DND-41 (cell line): Measurements from ENCODE around the gene ZMIZ1.

ENCODE experiments used
- ATAC-seq: fragments of 200-7000 bp; cut with Tn5 transposase; 3 replicates; pipeline ENCODE4 v1.9.1; 2021; ENCODE audit warnings: low read depth; ENCODE audit not compliant: insufficient read depth
- DNase-seq: peaks from one replicate; pipeline ENCODE4 v3.0.0-alpha.2; 2020
- H2AFZ ChIP-seq: 2 replicates; pipeline ENCODE4 v1.6.0; 2012; ENCODE audit warnings: low read depth, low read length
- H3K27ac ChIP-seq: 2 replicates; pipeline ENCODE4 v1.5.1; 2012; ENCODE audit warnings: low read length, inconsistent platforms
- H3K27me3 ChIP-seq: fragments of 200-600 bp; sonication (generic); 2 replicates; pipeline ENCODE4 v1.6.0; 2012; ENCODE audit warnings: low read length, mild to moderate bottlenecking, inconsistent platforms; ENCODE audit not compliant: insufficient read depth, poor library complexity
- H3K36me3 ChIP-seq: 2 replicates; pipeline ENCODE4 v1.5.1; 2012; ENCODE audit warnings: low read length, inconsistent platforms; ENCODE audit not compliant: insufficient read depth
- H3K4me1 ChIP-seq: 2 replicates; pipeline ENCODE4 v1.5.1; 2012; ENCODE audit warnings: mild to moderate bottlenecking, low read length; ENCODE audit not compliant: insufficient read depth
- H3K4me2 ChIP-seq: 2 replicates; pipeline ENCODE4 v1.6.0; 2012; ENCODE audit warnings: mild to moderate bottlenecking, moderate library complexity, low read length, inconsistent platforms; ENCODE audit not compliant: insufficient read depth
- H3K4me3 ChIP-seq, 2 experiments: fragments of 200-600 bp in 1 of 2; shearing (Covaris generic) in 1 of 2; 2 replicates each; pipeline ENCODE4 v1.5.1; 2012 to 2016; ENCODE audit warnings: inconsistent platforms in 2 of 2, low read length in 2 of 2, mild to moderate bottlenecking in 2 of 2, low read depth in 1 of 2, moderate library complexity in 1 of 2
- H3K79me2 ChIP-seq: 2 replicates; pipeline ENCODE4 v1.6.0; 2012; ENCODE audit warnings: low read length, inconsistent platforms; ENCODE audit not compliant: insufficient read depth
- H3K9ac ChIP-seq: 2 replicates; pipeline ENCODE4 v1.6.0; 2012; ENCODE audit warnings: low read depth, mild to moderate bottlenecking, inconsistent platforms, low read length, moderate library complexity
- H3K9me3 ChIP-seq: 2 replicates; pipeline ENCODE4 v1.5.1; 2012; ENCODE audit warnings: low read length, moderate library complexity, mild to moderate bottlenecking, inconsistent platforms; ENCODE audit not compliant: insufficient read depth, severe bottlenecking
- H4K20me1 ChIP-seq: 2 replicates; pipeline ENCODE4 v1.6.0; 2012; ENCODE audit warnings: low read length; ENCODE audit not compliant: insufficient read depth
- EZH2 ChIP-seq: IDR thresholded peaks from 3 replicates; pipeline ENCODE4 v1.6.1; 2012; ENCODE audit warnings: borderline replicate concordance, low read depth, mild to moderate bottlenecking, moderate library complexity, low read length, inconsistent platforms; ENCODE audit not compliant: severe bottlenecking
- TF ChIP-seq, protein P1 (sequence below): IDR thresholded peaks from 2 replicates; pipeline ENCODE4 v1.5.1; 2012; ENCODE audit warnings: borderline replicate concordance, low read length, moderate library complexity, mild to moderate bottlenecking; ENCODE audit not compliant: poor library complexity, severe bottlenecking; ENCODE audit errors: extremely low read depth

Gene ZMIZ1

DNA sequence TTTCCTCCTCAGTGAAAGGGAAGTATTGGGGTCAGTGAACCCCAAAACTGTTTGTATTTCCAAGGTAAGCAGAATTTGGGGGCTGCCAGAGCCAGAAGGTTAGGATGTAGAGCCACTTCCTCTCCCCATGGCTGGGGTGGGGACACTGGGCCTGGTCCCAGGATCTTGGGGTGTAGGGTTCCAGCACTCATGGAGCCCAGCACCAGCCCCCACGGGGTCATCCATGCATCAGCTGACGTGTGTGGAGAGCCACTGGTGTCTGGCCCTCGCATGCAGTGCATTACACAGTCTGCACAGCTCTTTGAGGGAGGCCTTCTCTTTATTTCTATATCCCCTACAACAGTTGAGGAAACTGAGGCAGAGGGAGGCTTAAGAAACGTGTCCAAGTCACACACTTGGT lies 91.4 kb downstream of the ZMIZ1 start:
- H4K20me1 ChIP-seq, result peaks cover 65% of the 10 kb centered on the region
- no peak for ATAC-seq
- TF ChIP-seq EZH2, result no peak
- TF ChIP-seq, protein P1, sequence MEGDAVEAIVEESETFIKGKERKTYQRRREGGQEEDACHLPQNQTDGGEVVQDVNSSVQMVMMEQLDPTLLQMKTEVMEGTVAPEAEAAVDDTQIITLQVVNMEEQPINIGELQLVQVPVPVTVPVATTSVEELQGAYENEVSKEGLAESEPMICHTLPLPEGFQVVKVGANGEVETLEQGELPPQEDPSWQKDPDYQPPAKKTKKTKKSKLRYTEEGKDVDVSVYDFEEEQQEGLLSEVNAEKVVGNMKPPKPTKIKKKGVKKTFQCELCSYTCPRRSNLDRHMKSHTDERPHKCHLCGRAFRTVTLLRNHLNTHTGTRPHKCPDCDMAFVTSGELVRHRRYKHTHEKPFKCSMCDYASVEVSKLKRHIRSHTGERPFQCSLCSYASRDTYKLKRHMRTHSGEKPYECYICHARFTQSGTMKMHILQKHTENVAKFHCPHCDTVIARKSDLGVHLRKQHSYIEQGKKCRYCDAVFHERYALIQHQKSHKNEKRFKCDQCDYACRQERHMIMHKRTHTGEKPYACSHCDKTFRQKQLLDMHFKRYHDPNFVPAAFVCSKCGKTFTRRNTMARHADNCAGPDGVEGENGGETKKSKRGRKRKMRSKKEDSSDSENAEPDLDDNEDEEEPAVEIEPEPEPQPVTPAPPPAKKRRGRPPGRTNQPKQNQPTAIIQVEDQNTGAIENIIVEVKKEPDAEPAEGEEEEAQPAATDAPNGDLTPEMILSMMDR, result no peak

DNA sequence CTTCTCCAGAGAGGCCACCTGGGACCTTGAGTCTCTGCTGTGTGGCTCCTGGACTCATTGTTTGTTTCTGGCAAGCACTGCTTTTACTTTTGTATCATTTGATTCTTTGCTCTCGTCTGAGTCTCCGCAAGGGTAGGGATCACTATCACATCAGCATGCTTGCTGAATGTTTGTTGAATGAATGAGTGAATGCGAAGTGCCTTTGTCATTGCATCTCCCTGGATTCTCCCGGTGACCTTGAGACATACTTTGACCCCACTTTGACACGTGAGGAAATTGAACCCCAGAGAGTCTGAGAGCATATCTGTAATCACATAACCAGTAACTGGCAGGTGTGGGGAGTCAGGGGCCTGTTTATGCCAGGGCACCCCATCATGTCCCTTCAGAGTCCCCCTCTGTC lies 92.8 kb downstream of the ZMIZ1 start:
- H3K9me3 ChIP-seq, result no peaks in the 10 kb centered on the region
- TF ChIP-seq, protein P1, result no peak
- TF ChIP-seq EZH2, result no peak
- H3K79me2 ChIP-seq, result peaks cover 7% of the 10 kb centered on the region; the same call in 1 of the 2 replicates
- no peaks in the 10 kb centered on the region for H3K4me1 ChIP-seq
- H4K20me1 ChIP-seq, result peaks cover 73% of the 10 kb centered on the region
- H3K9ac ChIP-seq, result no peak overlapping the region
- no peaks in the 10 kb centered on the region for H3K27me3 ChIP-seq
- no peak overlapping the region for H3K4me3 ChIP-seq
- ATAC-seq, result no peak
- H3K4me2 ChIP-seq, result no peak overlapping the region
- H2AFZ ChIP-seq, result no peak overlapping the region
- no peak for DNase-seq
- H3K27ac ChIP-seq, result 0 out of 2 replicates have a peak overlapping the region, but pooled peaks have one; percentile 1
- H3K36me3 ChIP-seq, result peaks cover 28% of the 10 kb centered on the region

More for the DNA sequence above, 91.4 kb downstream of the ZMIZ1 start:
- no peak overlapping the region for H2AFZ ChIP-seq
- H3K36me3 ChIP-seq, result peaks cover 21% of the 10 kb centered on the region; the same call in 1 of the 2 replicates
- no peaks in the 10 kb centered on the region for H3K4me1 ChIP-seq
- H3K9ac ChIP-seq, result no peak overlapping the region
- H3K4me2 ChIP-seq, result no peak overlapping the region
- DNase-seq, result no peak
- no peaks in the 10 kb centered on the region for H3K9me3 ChIP-seq
- no peak overlapping the region for H3K27ac ChIP-seq
- no peaks in the 10 kb centered on the region for H3K27me3 ChIP-seq
- H3K79me2 ChIP-seq, result peaks cover 9% of the 10 kb centered on the region; the same call in 1 of the 2 replicates
- H3K4me3 ChIP-seq, result no peak overlapping the region

DNA sequence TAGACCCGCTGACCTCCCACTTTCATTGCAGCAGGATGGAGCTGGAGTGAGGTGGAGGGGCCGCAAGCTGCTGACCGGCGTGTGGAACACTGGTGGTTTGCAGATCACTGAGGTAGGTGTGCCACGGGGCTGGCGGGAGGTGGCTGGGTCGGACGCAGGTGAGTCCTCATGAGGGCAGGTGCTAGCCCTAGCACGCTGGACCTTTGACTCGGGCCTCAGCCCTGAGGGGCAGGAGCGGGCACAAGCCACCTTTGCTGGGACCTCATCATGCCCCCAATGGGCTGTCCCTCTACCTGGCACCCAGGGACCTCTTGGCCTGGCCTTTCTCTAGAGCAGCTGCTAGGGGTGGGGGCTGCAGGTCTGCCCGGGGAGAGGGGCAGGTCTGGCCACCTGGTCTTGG lies 93.3 kb downstream of the ZMIZ1 start:
- peaks cover 5% of the 10 kb centered on the region; the same call in 1 of the 2 replicates for H3K79me2 ChIP-seq

More for the DNA sequence above, 93.3 kb downstream of the ZMIZ1 start:
- Histone ChIP-seq H3K4me1 (no peaks in the 10 kb centered on the region), H3K27ac (no peak overlapping the region), H3K4me2 (no peak overlapping the region), H3K27me3 (no peaks in the 10 kb centered on the region), H4K20me1 (peaks cover 69% of the 10 kb centered on the region), H3K4me3 (no peak overlapping the region), H3K9me3 (no peaks in the 10 kb centered on the region), H2AFZ (no peak overlapping the region), H3K36me3 (peaks cover 32% of the 10 kb centered on the region), H3K9ac (no peak overlapping the region)
- ATAC-seq (no peak), DNase-seq (no peak)
- TF ChIP-seq EZH2, result no peak
- TF ChIP-seq, protein P1, result no peak
